B cell (primary cell): ENCODE measurements around the gene PADI3.

ENCODE experiments used
- CTCF ChIP-seq: fragments of 200-600 bp; IDR thresholded peaks from one replicate; pipeline ENCODE4 v1.8.0; 2022; ENCODE audit warnings: antibody characterized with exemption, mild to moderate bottlenecking
- EZH2 ChIP-seq: IDR thresholded peaks from 2 replicates; pipeline ENCODE4 v1.6.1; 2012; ENCODE audit warnings: borderline replicate concordance, low read depth, mild to moderate bottlenecking, moderate library complexity, low read length; ENCODE audit not compliant: insufficient read depth, poor library complexity, severe bottlenecking

GRCh38 chr1:17276568-17276967 is 27.7 kb downstream of the PADI3 start:
- TF ChIP-seq CTCF (no peak), EZH2 (no peak)
